Measurements from ENCODE around the gene CHAF1B. TPM values are rescaled to one million over a fixed set of nuclear protein-coding genes. Genes with fewer than 3 reads are reported as not detected.

Gene CHAF1B
- total and polyA plus RNA-seq, 2 donors (not counting 3 experiments of a cell fraction or from before 2014, with no cell fraction given), result 7.0 to 13.0 TPM

- Histone ChIP-seq H2AFZ (ENCODE audit: low read depth, low read length) (no peak overlapping the region), H4K20me1 (replicated peaks; ENCODE audit: control insufficient read depth, extremely low read depth, insufficient read depth, low read length) (no peaks in the 10 kb centered on the region), H3K4me3 (replicated peaks in 1 of 3; ENCODE audit: insufficient read depth in 1 of 3, low read depth in 1 of 3, low read length in 3 of 3) (no peak overlapping the region), H3K79me2 (ENCODE audit: control insufficient read depth, insufficient read depth, low read length) (no peaks in the 10 kb centered on the region), H3K9me3 (replicated peaks; ENCODE audit: control insufficient read depth, insufficient read depth, low read length) (no peaks in the 10 kb centered on the region), H3K9ac (replicated peaks; ENCODE audit: extremely low read depth, insufficient read depth, low read length) (no peak overlapping the region), H3K4me2 (ENCODE audit: insufficient read depth, low read length) (no peak overlapping the region), H3K36me3 (ENCODE audit: control insufficient read depth in 2 of 2, extremely low read depth in 1 of 2, insufficient read depth in 2 of 2, low read length in 2 of 2) (peaks cover 11 to 16% of the 10 kb centered on the region in 2 experiments), H3K9me1 (replicated peaks; ENCODE audit: control insufficient read depth, extremely low read depth, insufficient read depth, low read length) (no peaks in the 10 kb centered on the region), H3K27me3 (ENCODE audit: control insufficient read depth in 2 of 2, insufficient read depth in 2 of 2, low read length in 2 of 2) (no peaks in the 10 kb centered on the region), H3K4me1 (ENCODE audit: control insufficient read depth, extremely low read depth, insufficient read depth, low read length) (no peaks in the 10 kb centered on the region), H3K27ac (ENCODE audit: insufficient read depth, low read depth, low read length) (no peak overlapping the region)
- TF ChIP-seq EZH2 (IDR thresholded peaks at IDR 0.05; ENCODE audit: borderline replicate concordance, low read depth, low read length, severe bottlenecking), result no peak
- no peak for TF ChIP-seq POLR2AphosphoS5 (IDR thresholded peaks at IDR 0.05; ENCODE audit: insufficient read depth, low read depth, low read length)
- TF ChIP-seq MAX (IDR thresholded peaks at IDR 0.05; ENCODE audit: insufficient read depth, insufficient read length), result no peak
- TF ChIP-seq MYC (IDR thresholded peaks at IDR 0.05; ENCODE audit: low read depth, low read length), result no peak
- TF ChIP-seq JUN (IDR thresholded peaks at IDR 0.05; ENCODE audit: borderline replicate concordance, insufficient read depth, insufficient read length, low read depth), result no peak
- no peak for TF ChIP-seq GATA2 (IDR thresholded peaks at IDR 0.05; ENCODE audit: insufficient read depth, insufficient read length, low read depth, low read length)
- TF ChIP-seq CTCF (IDR thresholded peaks at IDR 0.05; ENCODE audit: extremely low read depth in 1 of 2, insufficient read depth in 1 of 2, low read depth in 1 of 2, low read length in 2 of 2), result no peak
- no peak for TF ChIP-seq FOS (IDR thresholded peaks at IDR 0.05; ENCODE audit: borderline replicate concordance, insufficient read depth, low read length)
- TF ChIP-seq POLR2A (IDR thresholded peaks at IDR 0.05; ENCODE audit: low read depth, low read length), result no peak
- ChIA-PET POLR2A (interaction anchor here (0.5 to 1.1 kb wide), 2 partner anchors 28 to 46 kb away, joined by 3 read pairs; partner anchors contain the start of gene MORC3), CTCF (no interaction called here)
- DNase-seq (ENCODE audit: low read depth, low spot score) (no peak), FAIRE-seq (peak; percentile 8)
- intact Hi-C loops (cut with micrococcal nuclease) (no loop called here), dilution Hi-C loops (cut with MboI; ENCODE audit: extremely low pct_ligation_motif_present, low sequenced_read_pairs) (no loop called here)
- no TSS peak for BruUV-seq (replicated peaks)
Observed at GRCh38 chr21:36347278-36347961, 37.8 kb upstream of the CHAF1B start.
